SK-N-SH treated with all-trans-retinoic acid at 6 μM for 48 hours (cell line): ENCODE results near the gene GPRIN2.

Source experiments
- CSDC2 ChIP-seq: fragments of 250-450 bp; sonication (Bioruptor Pico); IDR thresholded peaks from 2 replicates; pipeline ENCODE4 v1.5.0; 2020; ENCODE audit warnings: mild to moderate bottlenecking, moderate library complexity
- OSR1 ChIP-seq: fragments of 250-450 bp; sonication (Bioruptor Pico); IDR thresholded peaks from 2 replicates; pipeline ENCODE4 v1.8.0; 2022; ENCODE audit warnings: moderate library complexity, mild to moderate bottlenecking, inconsistent platforms
- PATZ1 ChIP-seq: fragments of 250-450 bp; sonication (Bioruptor Pico); IDR thresholded peaks from 2 replicates; pipeline ENCODE4 v1.8.0; 2020; ENCODE audit warnings: mild to moderate bottlenecking, moderate library complexity, borderline replicate concordance
- TCF4 ChIP-seq: fragments of 250-450 bp; sonication (Bioruptor Pico); IDR thresholded peaks from 2 replicates; pipeline ENCODE4 v1.8.0; 2021; ENCODE audit warnings: mild to moderate bottlenecking, moderate library complexity, borderline replicate concordance
- ZFP3 ChIP-seq: fragments of 250-450 bp; sonication (Bioruptor Pico); IDR thresholded peaks from 2 replicates; pipeline ENCODE4 v1.5.0; 2020; ENCODE audit warnings: mild to moderate bottlenecking, moderate library complexity
- ZFP30 ChIP-seq: fragments of 450-650 bp; formaldehyde crosslinking; IDR thresholded peaks from 2 replicates; pipeline ENCODE4 v1.5.0; 2022; ENCODE audit warnings: mild to moderate bottlenecking, moderate library complexity
- ZNF565 ChIP-seq: fragments of 450-650 bp; formaldehyde crosslinking; conservative IDR thresholded peaks from 2 replicates; pipeline ENCODE4 v1.5.0; 2020; ENCODE audit warnings: low read depth, mild to moderate bottlenecking, moderate library complexity
- ZNF70 ChIP-seq: fragments of 450-650 bp; formaldehyde crosslinking; IDR thresholded peaks from 2 replicates; pipeline ENCODE4 v1.5.0; 2020; ENCODE audit warnings: mild to moderate bottlenecking, moderate library complexity
- ZNF8 ChIP-seq: fragments of 450-650 bp; formaldehyde crosslinking; IDR thresholded peaks from 2 replicates; pipeline ENCODE4 v1.5.0; 2020; ENCODE audit warnings: mild to moderate bottlenecking, moderate library complexity

- no peak for TF ChIP-seq ZNF565 (CRISPR knock-in tag)
- TF ChIP-seq ZNF70 (CRISPR knock-in tag): no peak
- no peak for TF ChIP-seq PATZ1 (CRISPR knock-in tag)
- TF ChIP-seq OSR1 (CRISPR knock-in tag): no peak
- TF ChIP-seq ZFP30 (CRISPR knock-in tag): no peak
- no peak for TF ChIP-seq CSDC2 (CRISPR knock-in tag)
- no peak for TF ChIP-seq ZNF8
- TF ChIP-seq ZFP3: no peak
- TF ChIP-seq TCF4 (CRISPR knock-in tag): no peak
Observed at GRCh38 chr10:46538155-46538554, 18.3 kb downstream of the GPRIN2 start.
